Thoracic aorta (tissue), 2 donors: ENCODE data around the gene NTNG1. TPM values are rescaled to one million over a fixed set of nuclear protein-coding genes. Genes with fewer than 3 reads are reported as not detected.

Source experiments
- ATAC-seq: fragments of 150-250 bp; one replicate; pipeline ENCODE4 v1.8.0; 2017; ENCODE audit warnings: low read depth; ENCODE audit not compliant: insufficient number of reproducible peaks, low FRiP score
- DNase-seq: peaks from one replicate; pipeline ENCODE4 v3.0.0-alpha.2; 2020; ENCODE audit warnings: low spot score
- H3K27ac ChIP-seq, 2 donors: fragments of 200-600 bp; sonication (generic); 1 replicate in 1 of 2; 2 replicates in 1 of 2; pipeline ENCODE4 v1.5.1; 2016; ENCODE audit warnings: mild to moderate bottlenecking in 2 of 2, moderate library complexity in 2 of 2
- H3K27me3 ChIP-seq: fragments of 200-600 bp; sonication (generic); replicated peaks from 2 replicates; pipeline ENCODE4 v1.6.0; 2016; ENCODE audit warnings: mild to moderate bottlenecking; ENCODE audit not compliant: insufficient read depth
- H3K36me3 ChIP-seq: fragments of 200-600 bp; sonication (generic); one replicate; pipeline ENCODE4 v1.5.1; 2016
- H3K4me1 ChIP-seq, 2 donors: fragments of 200-600 bp; sonication (generic); 1 replicate in 1 of 2; 2 replicates in 1 of 2; pipeline versions ENCODE4 v1.5.1 to v1.6.0; 2016; ENCODE audit warnings: low read depth in 2 of 2, mild to moderate bottlenecking in 1 of 2; ENCODE audit not compliant: control insufficient read depth in 1 of 2
- H3K4me3 ChIP-seq: fragments of 200-600 bp; sonication (generic); 2 replicates; pipeline ENCODE4 v1.5.1; 2016; ENCODE audit warnings: mild to moderate bottlenecking
- H3K9me3 ChIP-seq: fragments of 200-600 bp; sonication (generic); 2 replicates; pipeline ENCODE4 v1.5.1; 2016
- CTCF ChIP-seq: fragments of 200-600 bp; sonication (generic); IDR thresholded peaks from one replicate; pipeline ENCODE4 v1.5.1; 2019; ENCODE audit warnings: antibody characterized with exemption
- total RNA-seq, 2 donors: library from RNA; depleted of rRNA; stranded (reverse); fragments of >200 nt; gene quantifications; one replicate each; pipeline versions ENCODE4 v1.1.0 to v1.2.3, GENCODE V29; 2016

The NTNG1 gene
- total RNA-seq, 2 donors from 2014 or later: 0.99 to 1.4 TPM

- DNase-seq: no peak
- TF ChIP-seq CTCF: no peak
- ATAC-seq: no peak
- Histone ChIP-seq H3K27me3 (no peaks in the 10 kb centered on the region), H3K9me3 (no peaks in the 10 kb centered on the region), H3K36me3 (no peaks in the 10 kb centered on the region), H3K4me1 (no peaks in the 10 kb centered on the region), H3K4me3 (no peak overlapping the region), H3K27ac (no peak overlapping the region)
Observed at GRCh38 chr1:107532318-107532717, 391.5 kb downstream of the NTNG1 start.

Other genes starting within 250 kb of the NTNG1 start
- gene PRMT6, start 84.4 kb upstream of the NTNG1 start, total RNA-seq: 10 to 100 TPM in 1 of 2 donors, 1 to 10 TPM in 1; 6.4 to 14.0 TPM